ENCODE measurements around the gene ACTL7A. TPM values are rescaled to one million over a fixed set of nuclear protein-coding genes. Genes with fewer than 3 reads are reported as not detected.
"Not testable (repeated sequence)": the region's sequence is repeated elsewhere in the genome, so short reads cannot be mapped to it uniquely, and the experiment has no call there.

ACTL7A gene
- total RNA-seq, 2 donors from 2014 or later: not detected

DNA sequence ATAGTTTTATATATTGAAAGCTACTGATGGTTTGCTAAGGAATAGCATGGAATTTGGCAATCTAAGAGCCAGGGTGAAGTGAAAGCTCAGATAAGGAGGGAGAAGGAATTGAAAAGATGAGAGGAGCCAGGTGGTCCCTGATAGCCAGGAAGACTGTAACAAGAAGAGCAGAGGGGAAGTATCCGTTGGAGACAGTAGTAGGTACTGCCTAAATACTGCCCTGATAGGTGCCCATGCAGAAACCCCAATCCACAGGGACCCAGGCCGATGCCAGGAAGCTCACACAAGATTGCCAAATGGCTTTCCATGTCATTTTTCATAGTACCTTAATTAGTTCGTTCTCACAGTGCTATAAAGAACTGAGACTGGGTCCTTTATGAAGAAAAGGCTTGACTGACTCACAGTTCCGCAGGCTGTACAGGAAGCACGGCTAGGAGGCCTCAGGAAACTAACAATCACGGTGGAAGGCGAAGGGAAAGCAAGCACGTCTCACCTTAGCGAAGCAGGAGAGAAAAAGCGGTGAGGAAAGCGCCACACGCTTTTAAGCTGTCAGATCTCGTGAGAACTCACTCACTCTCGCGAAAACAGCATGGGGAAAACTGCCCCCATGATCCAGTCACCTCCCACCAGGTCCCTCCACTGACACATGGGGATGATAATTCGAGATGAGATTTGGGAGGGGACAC is 19.3 kb upstream of the ACTL7A start:
- Histone ChIP-seq H3K4me1 (no peaks in the 10 kb centered on the region), H3K9ac (ENCODE audit: low read depth in 2 of 2, low read length in 2 of 2) (no peak overlapping the region), H3K4me3 (no peak overlapping the region), H3K27me3 (no peaks in the 10 kb centered on the region), H3K36me3 (no peaks in the 10 kb centered on the region), H3K9me3 (no peaks in the 10 kb centered on the region), H3K27ac (no peak overlapping the region)
- TF ChIP-seq, protein P1, sequence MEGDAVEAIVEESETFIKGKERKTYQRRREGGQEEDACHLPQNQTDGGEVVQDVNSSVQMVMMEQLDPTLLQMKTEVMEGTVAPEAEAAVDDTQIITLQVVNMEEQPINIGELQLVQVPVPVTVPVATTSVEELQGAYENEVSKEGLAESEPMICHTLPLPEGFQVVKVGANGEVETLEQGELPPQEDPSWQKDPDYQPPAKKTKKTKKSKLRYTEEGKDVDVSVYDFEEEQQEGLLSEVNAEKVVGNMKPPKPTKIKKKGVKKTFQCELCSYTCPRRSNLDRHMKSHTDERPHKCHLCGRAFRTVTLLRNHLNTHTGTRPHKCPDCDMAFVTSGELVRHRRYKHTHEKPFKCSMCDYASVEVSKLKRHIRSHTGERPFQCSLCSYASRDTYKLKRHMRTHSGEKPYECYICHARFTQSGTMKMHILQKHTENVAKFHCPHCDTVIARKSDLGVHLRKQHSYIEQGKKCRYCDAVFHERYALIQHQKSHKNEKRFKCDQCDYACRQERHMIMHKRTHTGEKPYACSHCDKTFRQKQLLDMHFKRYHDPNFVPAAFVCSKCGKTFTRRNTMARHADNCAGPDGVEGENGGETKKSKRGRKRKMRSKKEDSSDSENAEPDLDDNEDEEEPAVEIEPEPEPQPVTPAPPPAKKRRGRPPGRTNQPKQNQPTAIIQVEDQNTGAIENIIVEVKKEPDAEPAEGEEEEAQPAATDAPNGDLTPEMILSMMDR (IDR thresholded peaks at IDR 0.05): no peak
- intact Hi-C loops (cut with DNase I): no loop called here
- DNase-seq: no peak

DNA sequence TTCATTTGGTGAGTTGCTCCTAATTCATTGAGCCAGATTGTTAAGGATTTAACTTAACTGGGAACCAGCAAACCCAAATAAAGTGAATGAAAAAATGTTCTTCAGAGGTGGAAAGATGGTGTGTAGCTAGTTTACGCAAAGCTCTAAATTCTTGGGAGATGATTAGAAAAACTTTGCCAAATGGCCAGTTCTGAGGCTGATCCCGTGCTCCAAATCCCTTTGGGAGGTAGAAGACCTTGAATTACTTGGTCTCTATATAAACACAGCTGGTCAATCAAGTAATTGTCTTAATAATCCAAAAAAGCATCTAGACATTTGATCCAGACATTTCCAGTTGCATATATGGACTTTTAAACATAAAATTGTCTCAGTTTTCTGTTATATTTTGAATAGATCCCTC is 17.7 kb upstream of the ACTL7A start:
- DNase-seq: no peak
- Histone ChIP-seq H3K9me3 (no peaks in the 10 kb centered on the region), H3K27me3 (no peaks in the 10 kb centered on the region), H3K4me3 (no peak overlapping the region), H3K36me3 (no peaks in the 10 kb centered on the region), H3K9ac (ENCODE audit: low read depth in 2 of 2, low read length in 2 of 2) (no peak overlapping the region), H3K27ac (no peak overlapping the region), H3K4me1 (no peaks in the 10 kb centered on the region)
- intact Hi-C loops (cut with DNase I): no loop called here
- TF ChIP-seq, protein P1 (IDR thresholded peaks at IDR 0.05): no peak

DNA sequence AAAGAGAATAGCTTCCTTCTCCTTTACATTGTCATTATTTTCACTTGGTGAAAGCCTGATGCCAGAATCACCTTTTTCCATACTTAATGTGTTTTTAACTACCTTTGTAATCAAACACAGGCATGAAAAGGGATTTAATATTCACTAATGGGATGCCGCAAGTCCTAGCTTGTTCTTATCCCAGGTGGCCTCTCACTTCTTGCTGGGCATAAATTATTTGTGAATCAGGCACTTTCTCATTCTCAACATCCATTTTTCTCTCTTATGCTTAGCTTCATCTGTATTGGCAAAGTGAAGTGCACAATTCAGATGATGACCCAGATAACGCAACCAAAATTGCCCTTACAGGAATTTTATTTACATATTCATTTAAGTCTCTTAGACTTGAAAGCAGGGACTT is 17.2 kb upstream of the ACTL7A start:
- DNase-seq: no peak
- Histone ChIP-seq H3K36me3 (no peaks in the 10 kb centered on the region), H3K27ac (no peak overlapping the region), H3K9me3 (no peaks in the 10 kb centered on the region), H3K27me3 (no peaks in the 10 kb centered on the region), H3K9ac (ENCODE audit: low read depth in 2 of 2, low read length in 2 of 2) (no peak overlapping the region), H3K4me1 (no peaks in the 10 kb centered on the region), H3K4me3 (no peak overlapping the region)
- TF ChIP-seq, protein P1 (IDR thresholded peaks at IDR 0.05): no peak
- intact Hi-C loops (cut with DNase I): no loop called here

DNA sequence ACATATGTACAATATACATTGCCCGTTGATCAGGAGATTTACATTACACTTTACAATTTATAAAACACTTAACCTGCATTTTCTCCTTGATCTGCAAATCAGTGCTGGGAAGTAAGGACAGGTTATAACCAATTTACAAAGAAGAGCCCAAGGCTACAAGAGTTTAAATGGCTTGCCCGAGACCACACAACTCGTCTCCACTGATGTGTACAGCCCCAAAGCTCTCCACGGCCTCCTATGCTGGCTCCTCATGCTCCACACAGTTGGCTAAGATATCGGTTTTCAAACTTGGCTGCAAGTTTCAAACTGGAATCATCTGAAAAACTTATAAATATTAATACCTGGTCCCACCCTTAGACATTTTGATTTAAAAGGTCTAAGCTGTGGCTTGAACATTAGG is 16.6 kb upstream of the ACTL7A start:
- TF ChIP-seq, protein P1 (IDR thresholded peaks at IDR 0.05): no peak
- no peak for DNase-seq
- Histone ChIP-seq H3K4me3 (no peak overlapping the region), H3K9me3 (no peaks in the 10 kb centered on the region), H3K27me3 (no peaks in the 10 kb centered on the region), H3K4me1 (no peaks in the 10 kb centered on the region), H3K27ac (no peak overlapping the region), H3K9ac (ENCODE audit: low read depth in 2 of 2, low read length in 2 of 2) (no peak overlapping the region), H3K36me3 (no peaks in the 10 kb centered on the region)
- intact Hi-C loops (cut with DNase I): no loop called here

DNA sequence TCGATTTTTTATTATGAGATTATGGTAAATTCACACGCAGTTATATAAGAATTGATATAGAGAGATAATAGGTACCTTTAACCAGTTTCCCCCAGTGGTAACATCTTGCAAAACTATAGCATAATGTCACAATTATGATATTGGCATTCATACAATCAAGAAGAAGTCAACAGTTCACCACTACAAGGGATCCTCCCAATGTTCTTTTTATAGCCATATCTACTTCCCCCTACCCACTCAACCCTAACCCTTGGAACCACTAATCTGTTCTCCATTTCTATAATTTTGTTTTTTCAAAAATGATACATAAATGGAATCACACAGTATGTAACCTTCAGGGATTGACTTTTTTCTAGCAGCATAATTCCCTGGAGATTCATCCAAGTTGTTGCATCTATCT is 16.1 kb upstream of the ACTL7A start:
- Histone ChIP-seq H3K4me1 (no peaks in the 10 kb centered on the region), H3K4me3 (no peak overlapping the region), H3K27ac (no peak overlapping the region), H3K36me3 (no peaks in the 10 kb centered on the region), H3K9ac (ENCODE audit: low read depth in 2 of 2, low read length in 2 of 2) (no peak overlapping the region), H3K27me3 (no peaks in the 10 kb centered on the region), H3K9me3 (no peaks in the 10 kb centered on the region)
- intact Hi-C loops (cut with DNase I): no loop called here
- no peak for DNase-seq
- TF ChIP-seq, protein P1 (IDR thresholded peaks at IDR 0.05): no peak

DNA sequence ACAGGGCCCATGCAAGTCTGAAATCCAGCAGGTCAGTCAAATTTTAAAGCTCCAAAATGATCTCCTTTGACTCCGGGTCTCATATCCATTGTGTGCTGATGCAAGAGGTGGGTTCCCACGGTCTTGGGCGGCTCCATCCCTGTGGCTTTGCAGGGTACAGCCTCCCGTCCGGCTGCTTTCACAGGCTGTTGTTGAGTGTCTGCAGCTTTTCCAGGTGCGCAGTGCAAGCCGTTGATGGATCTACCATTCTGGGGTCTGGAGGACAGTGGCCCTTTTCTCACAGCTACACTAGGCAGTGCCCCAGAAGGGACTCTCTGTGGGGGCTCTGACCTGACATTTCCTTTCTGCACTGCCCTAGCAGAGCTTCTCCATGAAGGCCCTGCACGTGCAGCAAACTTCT is 13.8 kb upstream of the ACTL7A start:
- intact Hi-C loops (cut with DNase I): not testable (repeated sequence)

More for the DNA sequence above, 13.8 kb upstream of the ACTL7A start:
- not testable (repeated sequence) for DNase-seq; H3K9ac ChIP-seq (ENCODE audit: low read depth in 2 of 2, low read length in 2 of 2); H3K9me3 ChIP-seq; H3K27ac ChIP-seq; H3K27me3 ChIP-seq; H3K36me3 ChIP-seq; H3K4me3 ChIP-seq; H3K4me1 ChIP-seq

Data from colonic mucosa (tissue), 4 donors.